Activated CD4-positive, alpha-beta T cell treated with anti-CD3 and anti-CD28 coated beads, Interleukin-2, Interleukin-4, amounts not matched to agents 100 ng/mL and 50 ng/mL, durations not matched to agents 16 hours and 8 hours (primary cell): Measurements from ENCODE around the gene RPS15.
"Not testable (repeated sequence)": the region's sequence is repeated elsewhere in the genome, so short reads cannot be mapped to it uniquely, and the experiment has no call there.

Source experiments
- DNase-seq: peaks from one replicate; pipeline ENCODE4 v3.0.0-alpha.2; 2020; ENCODE audit warnings: low spot score

Gene RPS15

DNA sequence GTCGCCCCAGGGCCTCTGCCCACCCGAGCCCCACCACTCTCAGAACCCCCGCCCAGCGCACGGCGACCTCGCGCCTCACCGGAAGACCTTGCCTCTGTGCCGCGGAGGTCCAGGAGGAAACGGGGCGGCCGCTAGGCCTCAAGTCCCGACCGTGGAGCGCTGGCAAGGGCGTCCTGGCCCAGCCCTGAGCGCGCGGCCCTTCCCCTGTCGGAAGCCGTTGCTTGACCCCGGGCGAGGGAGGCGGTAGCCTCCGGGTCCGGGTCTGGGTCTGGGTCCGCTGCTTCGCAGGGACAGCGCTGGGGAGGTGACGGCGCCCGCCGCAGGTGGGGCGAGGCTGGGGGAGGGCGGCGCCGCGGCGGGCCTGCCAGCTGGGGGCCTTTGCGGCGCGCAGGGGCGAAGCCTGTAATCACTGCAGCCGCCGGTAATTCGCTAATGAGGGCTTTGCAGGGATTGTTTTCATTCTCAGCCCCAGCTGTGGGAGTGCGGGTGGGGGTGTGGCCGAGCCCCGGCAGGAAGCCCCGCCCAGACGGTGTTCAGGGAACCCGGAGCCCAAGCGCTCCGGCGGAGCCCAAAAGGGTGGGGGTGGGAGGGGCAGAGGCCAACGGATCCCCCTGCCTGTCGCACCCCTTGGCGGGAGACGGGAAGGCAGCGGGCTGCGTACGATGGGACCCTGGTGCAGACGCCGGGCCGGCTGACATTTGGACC, 32.3 kb downstream of the RPS15 start:
- DNase-seq, result peak; percentile 66

DNA sequence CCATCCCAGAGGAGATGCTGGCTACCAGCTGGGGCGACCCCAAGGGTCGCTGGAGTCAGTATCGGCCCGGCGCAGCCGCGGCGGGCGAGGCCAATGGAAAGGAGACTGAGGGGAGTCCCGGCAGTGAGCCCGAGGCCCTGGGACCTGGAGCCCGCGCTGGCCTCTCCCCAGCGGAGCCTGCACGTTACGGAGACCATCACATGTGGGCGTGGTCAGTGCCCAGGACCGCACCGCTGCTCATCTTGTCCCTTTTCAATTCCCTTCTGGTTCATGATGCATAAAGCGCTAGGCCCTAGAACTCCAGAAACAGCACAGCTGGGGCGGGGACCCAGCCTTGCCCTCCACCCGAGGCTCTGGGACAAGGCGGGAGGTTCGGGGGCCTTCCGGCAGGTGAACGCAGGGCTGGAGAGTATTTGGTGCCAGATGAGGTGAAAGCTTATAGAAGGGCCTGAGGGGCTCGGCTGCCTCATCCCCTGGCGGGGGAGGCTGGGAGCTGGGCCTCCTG, 32.9 kb downstream of the RPS15 start:
- no peak for DNase-seq

DNA sequence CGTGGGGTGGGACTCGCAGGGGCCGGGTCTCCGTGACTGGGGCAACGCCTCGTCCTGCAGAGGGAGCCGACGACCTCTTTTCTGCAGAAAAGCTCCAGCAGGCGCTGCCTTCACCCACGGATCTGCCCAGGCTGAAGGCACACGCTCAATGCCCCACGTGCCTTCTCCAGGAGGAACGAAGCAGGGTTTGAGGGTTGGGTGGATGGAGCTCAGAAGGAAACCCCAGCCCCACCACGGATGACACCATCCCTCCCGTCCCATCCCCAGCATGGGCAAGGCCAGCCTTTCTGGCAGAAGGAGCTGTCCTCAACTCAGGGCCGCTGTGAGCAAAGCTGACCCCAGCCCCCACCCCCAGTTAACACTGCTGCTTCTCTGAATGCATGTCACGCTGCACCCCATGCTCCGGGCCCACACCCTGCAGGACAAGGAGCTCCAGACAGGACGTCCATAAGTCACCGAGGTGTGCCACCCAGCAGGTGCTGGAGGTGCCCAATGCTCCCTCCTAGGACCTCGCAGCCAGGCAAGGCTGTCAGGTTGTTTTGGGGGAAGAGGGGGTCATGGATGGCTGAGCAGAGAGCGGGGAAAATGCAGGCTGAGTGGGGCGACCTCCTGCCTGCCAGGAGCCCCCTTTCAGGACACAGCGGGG, 33.4 kb downstream of the RPS15 start:
- no peak for DNase-seq

DNA sequence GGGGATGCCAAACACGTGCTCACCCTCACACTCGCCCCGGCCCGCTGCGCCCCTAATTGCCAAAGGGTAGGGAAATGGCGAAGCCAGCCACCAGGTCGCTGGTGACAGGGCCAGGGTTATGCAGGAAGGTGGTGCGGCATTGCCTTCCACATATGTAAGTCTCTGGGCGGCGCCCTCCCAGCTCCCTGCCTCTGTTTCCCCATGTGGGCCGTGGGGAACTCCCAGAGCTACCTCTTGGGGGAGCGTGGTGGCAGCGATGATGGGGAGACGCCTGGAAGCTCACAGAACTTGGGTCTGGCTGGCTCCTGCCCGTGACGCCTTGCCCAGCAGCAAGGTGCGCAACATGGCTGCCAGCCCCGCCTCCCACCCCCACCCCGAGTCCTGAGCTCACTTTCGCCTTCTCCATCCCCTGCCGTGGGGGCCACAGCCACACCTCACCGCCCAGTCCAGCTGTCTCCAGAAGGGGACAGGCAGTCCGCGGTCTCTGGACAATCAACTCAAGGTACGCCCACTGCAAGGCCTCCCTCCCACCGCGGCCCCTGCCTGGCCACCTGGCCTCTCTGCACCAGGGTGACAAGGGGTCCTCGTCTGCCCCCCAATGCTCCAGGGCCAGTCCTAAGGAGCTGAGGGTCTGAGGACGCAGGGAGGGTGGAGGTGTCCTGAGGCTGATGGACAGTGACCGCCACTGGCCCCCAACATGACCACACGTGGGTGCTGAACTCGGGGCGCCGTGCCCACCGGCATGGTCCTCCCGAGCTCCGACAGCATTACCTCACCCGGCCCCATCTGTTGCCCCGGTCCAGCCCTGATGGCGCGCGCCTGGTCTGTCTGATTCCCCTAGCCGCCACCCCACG, 34.3 kb downstream of the RPS15 start:
- DNase-seq, result no peak

DNA sequence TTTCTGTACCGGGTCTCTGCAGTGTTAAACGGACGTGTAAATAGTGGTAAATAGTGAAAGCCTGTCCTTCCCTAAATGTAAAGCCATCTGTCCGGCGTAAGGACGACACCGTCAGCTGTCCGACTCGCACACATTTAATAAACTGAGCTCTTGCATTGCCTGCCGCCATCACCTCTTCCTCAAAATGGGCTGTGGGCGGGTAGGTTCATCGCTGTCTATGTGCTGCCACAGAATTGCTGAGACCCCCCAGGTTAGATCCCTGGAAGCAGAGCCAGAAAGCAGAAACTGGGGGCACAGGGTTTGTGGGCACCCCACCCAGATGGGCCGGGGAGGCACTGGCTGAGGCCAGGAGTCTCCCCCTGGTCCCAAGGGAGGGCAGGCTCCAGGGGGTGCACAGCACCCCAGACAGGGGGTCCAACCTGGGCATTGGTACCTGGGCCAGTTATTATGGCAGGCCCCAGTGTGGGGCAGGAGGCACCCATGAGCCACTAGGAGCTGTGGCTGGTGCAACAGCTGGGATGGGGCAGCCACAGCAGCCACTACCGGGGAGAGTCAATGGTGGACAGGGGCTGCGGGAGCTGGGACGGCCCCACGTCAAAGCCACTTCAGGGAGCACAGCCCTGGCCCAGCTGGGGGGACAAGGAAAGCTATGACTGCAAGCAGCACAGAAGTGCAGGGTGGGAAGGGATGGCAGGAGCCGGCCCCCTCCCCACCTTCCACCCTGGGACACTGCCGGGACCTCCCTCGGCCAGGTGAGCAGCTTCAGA, 35.1 kb downstream of the RPS15 start:
- DNase-seq, result no peak

DNA sequence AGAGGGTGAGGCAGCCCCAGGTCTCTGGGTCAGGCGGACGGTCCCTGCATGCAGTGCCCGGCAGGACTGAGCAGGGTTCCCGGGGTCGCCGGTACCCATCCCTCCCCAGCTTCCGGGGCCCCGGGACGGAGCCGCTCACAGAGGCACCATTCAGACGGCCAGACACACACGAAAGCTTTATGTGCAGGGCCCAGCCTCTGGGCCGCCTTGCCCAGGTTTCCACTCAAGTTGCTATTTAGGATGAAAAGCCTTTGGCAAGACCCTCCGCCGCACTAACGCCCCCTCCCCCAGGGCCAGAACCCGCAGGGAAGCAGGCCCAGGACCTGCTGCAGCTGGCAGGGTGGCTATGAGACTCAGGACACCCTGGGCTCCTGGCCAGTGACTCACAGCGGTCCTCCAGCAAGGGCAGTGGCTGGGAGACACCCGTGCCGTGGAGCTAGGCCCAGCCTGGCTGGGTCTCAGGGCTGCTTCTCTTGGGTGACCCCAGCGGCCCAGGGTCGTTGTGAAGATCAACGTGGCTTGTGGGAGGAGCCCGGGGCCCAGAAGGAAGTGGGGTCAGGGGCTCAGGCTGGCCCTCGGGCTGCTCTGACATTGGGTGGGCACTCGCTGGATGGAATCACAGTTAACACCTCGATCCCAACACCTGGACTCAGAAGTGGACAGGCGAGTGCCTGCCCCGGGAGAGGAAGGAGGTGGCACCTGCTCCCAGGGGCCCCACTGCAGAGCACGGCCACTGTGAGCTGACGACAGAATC, 36.0 kb downstream of the RPS15 start:
- no peak for DNase-seq

DNA sequence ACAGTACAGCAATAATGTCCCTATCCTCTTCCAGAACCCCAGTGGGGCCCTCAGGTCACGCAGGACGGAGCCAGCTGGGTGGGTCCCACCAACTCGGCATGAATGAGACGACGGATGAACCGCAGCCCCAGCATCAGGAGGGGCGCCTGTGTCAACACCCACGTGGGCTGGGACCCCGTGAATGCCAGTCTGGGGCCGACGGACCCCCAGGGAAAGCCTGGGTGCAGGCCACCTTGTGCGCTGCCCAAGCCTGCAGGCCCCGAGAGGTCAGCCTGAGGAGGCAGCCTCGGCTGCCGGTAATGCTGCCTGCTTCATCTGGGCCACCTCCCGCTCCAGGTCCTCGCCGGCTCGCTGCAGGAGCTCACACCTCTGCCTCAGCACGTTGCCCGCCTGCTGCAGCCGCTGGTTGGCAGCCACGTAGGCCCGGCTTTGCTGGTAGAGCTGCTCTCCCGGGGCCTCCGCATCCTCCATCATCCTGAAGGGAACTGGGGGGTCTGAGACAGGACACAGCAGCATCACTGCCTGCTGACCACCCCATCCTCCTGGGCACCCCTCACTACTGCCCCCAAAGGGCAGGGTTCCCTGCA, 36.7 kb downstream of the RPS15 start:
- DNase-seq, result no peak

DNA sequence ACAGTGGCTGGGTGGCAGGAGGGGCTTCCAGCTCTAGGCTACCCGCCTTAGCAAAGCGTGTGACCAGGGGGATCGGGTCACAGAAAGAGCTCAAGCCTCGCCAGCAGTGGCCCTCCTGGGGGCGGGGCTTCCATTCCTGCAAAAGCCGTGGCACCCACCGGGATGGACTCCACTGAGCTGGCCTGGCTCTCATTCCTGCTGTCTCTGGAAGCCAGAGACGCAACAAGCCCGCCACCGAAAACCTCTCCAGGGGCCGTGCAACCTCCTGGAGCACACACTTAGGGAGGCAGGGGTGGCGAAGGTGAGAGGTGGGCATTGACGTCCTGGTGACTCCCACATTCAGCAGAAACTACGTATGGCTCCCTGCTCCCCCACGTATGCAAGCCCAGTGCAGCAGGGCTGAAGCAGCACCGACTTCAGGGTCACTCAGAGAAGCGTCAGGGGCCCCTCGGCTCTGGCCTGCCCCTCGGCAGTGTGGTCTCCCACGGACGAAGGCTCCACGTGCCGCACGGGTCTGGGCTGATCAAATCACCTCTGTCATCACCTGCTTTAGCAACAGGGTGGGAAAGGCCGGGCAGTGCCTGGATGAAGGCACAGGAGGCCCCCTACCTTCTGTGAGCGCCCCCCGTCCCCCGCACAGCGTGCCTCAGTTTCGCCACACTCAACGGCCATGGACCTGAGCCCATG, 37.7 kb downstream of the RPS15 start:
- DNase-seq, result no peak

DNA sequence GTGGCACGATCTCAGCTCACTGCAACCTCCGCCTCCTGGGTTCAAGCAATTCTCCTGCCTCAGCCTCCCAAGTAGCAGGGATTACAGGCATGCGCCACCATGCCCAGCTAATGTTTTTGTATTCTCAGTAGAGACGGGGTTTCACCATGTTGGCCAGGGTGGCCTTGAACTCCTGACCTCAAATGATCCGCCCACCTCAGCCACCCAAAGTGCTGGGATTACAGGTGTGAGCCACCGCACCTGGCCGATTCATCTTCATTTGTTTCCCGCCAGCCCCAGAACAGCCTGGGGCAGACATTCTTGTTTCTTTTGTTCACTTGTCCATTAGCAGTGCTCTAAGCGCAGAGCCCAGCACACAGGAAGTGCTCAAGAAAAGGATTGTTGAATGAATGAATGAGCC, 38.9 kb downstream of the RPS15 start:
- not testable (repeated sequence) for DNase-seq

DNA sequence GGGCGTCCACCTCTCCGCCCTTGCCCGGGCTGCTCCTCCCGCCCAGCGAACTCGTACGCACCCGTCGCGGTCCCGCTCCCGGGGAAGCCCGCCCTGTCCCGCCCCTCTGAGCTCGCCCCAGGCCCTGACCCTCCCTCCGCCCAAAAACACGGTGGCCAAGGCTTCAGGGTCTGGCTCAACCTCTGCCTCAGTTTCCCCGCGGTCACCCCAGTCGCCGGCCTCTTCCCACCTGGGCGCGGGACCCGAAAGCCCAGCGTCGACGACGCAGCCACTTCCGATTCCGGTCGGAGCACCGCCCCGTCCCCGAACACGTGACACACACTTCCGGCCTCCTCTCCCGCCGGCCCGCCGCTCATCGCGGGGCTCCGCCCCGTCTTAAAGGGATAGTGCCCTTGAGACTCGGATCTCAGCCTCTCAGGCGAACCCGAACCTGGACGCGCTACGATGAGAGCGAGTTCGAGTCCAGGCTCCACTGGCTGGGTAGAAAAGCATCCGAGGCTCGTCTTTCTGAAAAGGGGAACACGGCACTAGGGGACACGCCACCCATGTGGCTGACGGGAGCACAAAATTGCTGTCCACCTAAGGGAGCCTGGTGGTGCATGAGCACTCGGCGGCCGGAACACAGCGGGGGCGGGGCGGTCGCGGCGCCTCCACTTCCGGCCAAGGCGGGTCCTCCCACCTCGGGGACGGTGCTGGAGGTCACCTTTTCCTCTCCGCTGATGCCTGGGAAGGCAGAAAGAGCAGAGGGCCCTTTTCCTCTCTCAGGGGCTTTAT, 40.9 kb downstream of the RPS15 start, which contains the start of gene C19orf25:
Gene C19orf25 (minus strand): TSS at position 282 of the 774 bp plus-strand sequence. CDS start 312 bp downstream, outside the sequence.
- peak; percentile 96 for DNase-seq

DNA sequence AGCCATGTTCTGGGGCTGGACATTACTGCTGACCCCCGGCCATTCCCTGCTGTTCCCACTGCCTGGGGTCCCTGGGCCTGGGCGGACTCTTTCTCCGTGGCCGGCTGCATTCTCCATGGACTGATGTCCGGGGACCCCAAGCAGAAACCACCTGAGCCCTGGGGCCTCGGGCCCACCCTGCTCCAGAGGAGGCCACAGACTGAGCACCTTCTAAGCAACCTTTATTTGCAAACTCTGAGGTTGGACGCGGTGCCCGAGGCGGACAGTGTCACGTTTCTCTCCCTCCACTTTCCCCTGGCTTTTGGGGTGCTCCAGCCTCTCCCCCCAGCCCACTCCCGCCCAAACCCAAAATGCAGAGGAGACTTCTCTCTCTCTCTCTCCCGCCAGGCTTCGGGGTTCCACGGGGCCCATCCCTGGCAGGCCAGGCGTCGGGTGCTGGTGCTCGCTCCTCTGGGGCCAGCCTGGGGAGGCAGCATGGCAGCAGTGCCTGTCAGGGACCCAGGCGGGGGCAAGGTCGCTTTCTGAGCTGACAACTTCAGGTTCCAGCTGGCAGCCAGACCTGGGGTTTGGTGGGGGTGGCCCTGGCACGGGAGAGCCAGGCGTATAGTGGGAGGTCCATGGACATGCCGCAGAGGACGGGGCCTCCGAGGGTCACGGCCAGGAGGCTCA, 43.2 kb downstream of the RPS15 start:
- DNase-seq, result no peak

DNA sequence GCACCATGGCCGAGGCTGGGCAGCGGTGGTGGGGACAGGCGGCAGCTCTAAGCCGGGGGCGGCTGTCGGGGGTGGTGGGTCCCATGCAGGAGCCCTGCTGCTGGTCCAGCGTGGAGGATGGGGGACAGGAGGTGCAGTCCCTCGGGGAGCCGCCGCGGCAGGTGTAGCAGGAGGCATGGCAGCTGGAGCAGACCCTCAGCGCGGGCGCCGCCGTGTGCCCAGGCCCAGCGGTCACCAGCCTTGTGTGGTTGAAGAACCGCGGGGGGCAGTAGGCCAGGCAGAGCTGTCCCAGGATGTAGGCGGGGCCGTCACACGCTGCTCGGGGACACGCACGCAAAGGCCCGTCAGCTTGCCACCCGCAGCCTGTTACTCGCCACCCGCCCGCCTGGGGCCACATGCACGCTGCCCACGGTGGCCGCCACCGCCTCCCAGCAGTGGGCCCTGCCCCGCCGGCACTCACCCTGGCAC, 43.7 kb downstream of the RPS15 start:
- DNase-seq, result no peak

DNA sequence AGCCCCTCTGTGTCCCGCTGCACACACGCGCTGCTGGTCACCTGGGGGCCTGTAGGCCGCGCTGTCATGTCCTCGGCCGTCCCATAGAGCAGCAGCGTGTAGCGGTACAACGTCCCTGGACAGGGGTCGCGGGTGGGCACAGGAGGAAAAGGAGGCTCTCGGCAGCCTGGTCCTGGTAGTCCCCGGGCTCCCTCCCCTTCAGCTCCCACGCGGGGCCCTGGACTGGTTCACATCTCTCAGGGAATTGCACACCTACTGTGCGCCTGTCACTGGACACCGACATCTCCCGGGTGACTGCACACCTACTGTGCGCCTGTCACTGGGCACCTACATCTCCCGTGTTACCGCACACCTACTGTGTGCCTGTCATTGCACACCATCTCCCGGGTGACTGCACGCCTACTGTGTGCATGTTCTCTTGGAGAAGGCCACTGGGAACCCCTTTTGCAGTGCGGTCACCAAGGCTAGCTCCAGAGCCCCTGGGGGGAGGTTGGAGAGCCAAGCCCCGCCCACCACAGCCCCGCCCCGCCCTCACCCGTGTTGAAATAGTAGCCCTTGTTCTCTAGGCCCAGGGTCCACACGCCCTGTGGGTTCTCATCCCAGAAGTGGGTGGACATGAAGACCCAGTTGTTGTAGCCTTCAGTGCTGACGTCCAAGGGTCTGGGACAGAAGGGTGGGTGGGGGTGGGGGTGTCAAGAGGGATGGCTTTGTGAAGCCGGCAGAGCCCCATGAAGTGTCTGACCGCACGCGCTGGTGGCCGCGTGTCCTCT, 44.4 kb downstream of the RPS15 start:
- DNase-seq, result no peak

DNA sequence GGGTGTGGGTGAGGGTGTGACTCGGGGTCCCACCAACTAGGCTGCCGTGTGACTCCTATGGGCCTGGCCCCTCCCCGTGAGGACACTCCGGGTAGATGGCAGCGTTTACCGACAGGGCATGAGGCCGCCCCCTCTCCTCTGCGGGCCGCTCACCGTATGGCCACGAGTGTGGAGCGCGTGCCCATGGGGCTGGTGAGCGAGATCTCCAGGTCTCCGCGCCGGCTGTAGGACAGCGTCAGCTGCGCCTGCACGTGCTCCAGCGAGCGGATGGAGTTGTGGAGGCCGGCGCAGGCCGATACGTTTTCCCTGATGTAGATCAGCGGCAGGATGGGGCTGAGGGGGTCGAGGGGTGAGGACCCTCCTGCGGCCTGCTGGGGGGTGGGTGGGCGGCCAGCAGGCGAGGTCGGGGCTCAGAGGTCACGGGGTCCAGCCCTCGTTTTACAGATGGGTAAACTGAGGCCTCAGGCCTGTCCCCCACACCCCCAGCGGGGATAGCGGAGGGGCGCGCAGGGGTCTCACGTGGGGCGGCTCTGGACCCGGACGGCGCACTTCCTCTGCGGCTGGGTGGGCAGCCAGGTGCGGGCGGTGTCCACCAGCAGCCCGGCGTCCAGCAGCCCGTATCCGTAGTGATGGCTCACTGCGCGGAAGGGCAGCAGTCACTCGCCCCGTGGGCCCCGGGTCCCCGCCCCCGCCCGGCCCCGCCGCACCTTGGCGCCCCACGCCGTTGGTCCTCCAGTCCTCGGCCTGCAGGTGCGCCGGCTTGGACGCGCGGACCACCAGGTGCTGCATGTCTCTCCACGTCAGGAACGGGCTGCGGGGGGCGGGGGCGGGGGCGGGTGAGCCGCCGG, 45.2 kb downstream of the RPS15 start:
- no peak for DNase-seq

DNA sequence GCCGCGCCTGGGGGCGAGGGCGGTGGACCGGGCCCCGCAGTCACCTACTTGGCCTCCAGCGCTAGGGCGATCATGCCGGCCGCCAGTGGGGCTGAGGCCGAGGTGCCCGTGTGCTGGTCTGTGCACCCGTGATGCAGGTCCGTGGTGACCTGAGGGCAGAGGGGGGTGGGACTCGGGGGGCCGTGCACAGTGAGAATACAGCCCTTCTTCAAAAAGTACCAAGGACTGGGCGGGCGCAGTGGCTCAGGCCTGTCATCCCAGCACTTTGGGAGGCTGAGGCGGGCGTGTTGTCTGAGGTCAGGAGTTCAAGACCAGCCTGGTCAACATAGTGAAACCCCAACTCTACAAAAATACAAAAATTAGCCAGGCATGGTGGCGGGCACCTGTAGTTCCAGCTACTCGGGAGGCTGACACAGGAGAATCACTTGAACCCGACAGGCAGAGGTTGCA, 45.8 kb downstream of the RPS15 start:
- no peak for DNase-seq

DNA sequence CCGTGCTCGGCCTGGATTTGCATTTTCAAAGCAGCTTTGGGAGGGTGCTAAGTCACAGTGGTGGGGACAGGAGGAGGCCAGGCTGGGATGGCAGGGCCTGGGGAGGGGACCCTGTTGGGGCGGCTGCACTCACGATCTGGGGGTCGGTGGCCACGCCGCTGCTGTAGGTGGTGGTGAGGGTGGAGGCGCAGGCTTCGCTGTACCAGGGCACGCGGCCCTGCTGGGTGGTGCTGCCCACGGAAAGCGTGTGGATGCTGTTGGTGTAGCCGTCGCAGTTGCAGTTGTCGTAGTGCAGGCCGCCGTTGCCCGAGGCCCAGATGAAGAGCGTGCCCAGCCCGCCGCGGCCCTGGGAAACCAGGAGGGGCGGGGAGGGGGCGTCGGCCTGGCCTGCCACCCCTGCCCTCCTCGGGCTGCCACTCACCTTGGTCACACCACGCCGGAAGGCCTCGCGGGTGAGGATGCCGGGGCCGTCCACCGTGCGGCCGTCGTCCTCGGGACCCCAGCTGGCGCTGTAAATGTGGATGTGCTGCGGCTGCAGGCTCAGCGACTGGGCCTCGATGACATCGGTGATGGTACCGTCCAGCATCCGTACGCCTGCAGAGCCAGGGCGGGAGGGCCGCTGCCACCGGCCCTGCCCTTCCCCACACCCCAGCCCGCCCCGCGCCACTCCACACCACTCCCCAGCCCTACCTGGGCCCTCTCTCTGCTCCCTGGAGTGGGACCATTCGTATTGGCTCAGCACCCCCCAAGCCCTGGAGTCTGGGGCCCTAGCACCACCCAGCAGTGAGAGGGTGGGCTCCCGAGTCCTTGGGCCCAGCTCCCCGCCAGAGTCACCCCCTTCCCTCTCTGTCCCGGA, 48.8 kb downstream of the RPS15 start:
- no peak for DNase-seq
